Renal pelvis (tissue), 3 donors: ENCODE results near the gene KIF5C. TPM values are rescaled to one million over a fixed set of nuclear protein-coding genes. Genes with fewer than 3 reads are reported as not detected.

Source experiments
- polyA plus RNA-seq, 3 donors: library from polyadenylated mRNA; unstranded; fragments of 120-200 nt; gene quantifications; one replicate each; pipeline ENCODE4 v1.2.1, GENCODE V29; 2013; ENCODE audit not compliant: insufficient read length in 3 of 3

Gene KIF5C
- polyA plus RNA-seq, 3 donors, result 4.4 to 4.6 (median 4.4) TPM

Other genes starting within 250 kb of the KIF5C start
- gene EPC2, start 230.5 kb upstream of the KIF5C start, polyA plus RNA-seq, result 10 to 100 TPM; 43.4 to 44.9 (median 43.7) TPM
- gene LYPD6B, start 163.5 kb downstream of the KIF5C start, polyA plus RNA-seq, result 10 to 100 TPM; 30.4 to 33.6 (median 31.8) TPM